Loucy (cell line): ENCODE measurements around the gene PACRG.

ENCODE experiments used
- H2AFZ ChIP-seq: fragments of 200-600 bp; sonication (generic); 2 replicates; pipeline ENCODE4 v1.6.0; 2016; ENCODE audit warnings: antibody characterized with exemption, mild to moderate bottlenecking, low read length, moderate library complexity
- H3F3A ChIP-seq: fragments of 200-600 bp; 2 replicates; pipeline ENCODE4 v1.6.0; 2016; ENCODE audit warnings: antibody characterized with exemption, low read depth, mild to moderate bottlenecking
- H3K27me3 ChIP-seq: fragments of 200-600 bp; sonication (generic); 2 replicates; pipeline ENCODE4 v1.6.1; 2014; ENCODE audit warnings: low read length, mild to moderate bottlenecking; ENCODE audit not compliant: insufficient read depth, poor library complexity, severe bottlenecking
- H3K36me3 ChIP-seq: fragments of 200-600 bp; sonication (generic); 2 replicates; pipeline ENCODE4 v1.6.1; 2016; ENCODE audit warnings: low read length; ENCODE audit not compliant: insufficient read depth
- H3K4me1 ChIP-seq: fragments of 200-600 bp; sonication (generic); 2 replicates; pipeline ENCODE4 v1.5.1; 2014; ENCODE audit warnings: low read length, mild to moderate bottlenecking; ENCODE audit not compliant: insufficient read depth, poor library complexity, severe bottlenecking
- H3K4me2 ChIP-seq: fragments of 200-600 bp; sonication (generic); 2 replicates; pipeline ENCODE4 v1.6.0; 2014; ENCODE audit warnings: antibody characterized with exemption, low read length, low read depth, mild to moderate bottlenecking; ENCODE audit not compliant: poor library complexity, severe bottlenecking
- H3K4me3 ChIP-seq: fragments of 200-600 bp; sonication (generic); 2 replicates; pipeline ENCODE4 v1.5.1; 2014; ENCODE audit warnings: low read length, mild to moderate bottlenecking, mixed read lengths; ENCODE audit not compliant: poor library complexity, severe bottlenecking
- H3K79me2 ChIP-seq: fragments of 200-600 bp; sonication (generic); 2 replicates; pipeline ENCODE4 v1.6.1; 2014; ENCODE audit warnings: low read length; ENCODE audit not compliant: insufficient read depth
- H3K9ac ChIP-seq: fragments of 200-600 bp; sonication (generic); 2 replicates; pipeline ENCODE4 v1.6.0; 2014; ENCODE audit warnings: mild to moderate bottlenecking, low read depth, low read length, moderate library complexity; ENCODE audit not compliant: poor library complexity, severe bottlenecking
- H3K9me2 ChIP-seq: fragments of 200-600 bp; sonication (generic); replicated peaks from 2 replicates; pipeline ENCODE4 v1.6.1; 2016; ENCODE audit warnings: low read depth, low read length, mixed read lengths
- H3K9me3 ChIP-seq: fragments of 200-600 bp; sonication (generic); 2 replicates; pipeline ENCODE4 v1.6.1; 2014; ENCODE audit warnings: mild to moderate bottlenecking, antibody characterized with exemption, low read length, low read depth; ENCODE audit not compliant: insufficient read depth
- H4K20me1 ChIP-seq: fragments of 200-600 bp; sonication (generic); 2 replicates; pipeline ENCODE4 v1.6.0; 2014; ENCODE audit warnings: antibody characterized with exemption, low read length, mild to moderate bottlenecking; ENCODE audit not compliant: insufficient read depth, poor library complexity, severe bottlenecking
- EZH2phosphoT487 ChIP-seq: fragments of 200-600 bp; IDR thresholded peaks from 2 replicates; pipeline ENCODE4 v1.6.1; 2018; ENCODE audit warnings: antibody characterized with exemption, mild to moderate bottlenecking, moderate library complexity, borderline replicate concordance
- TF ChIP-seq, protein P1 (sequence below): fragments of 200-600 bp; sonication (generic); conservative IDR thresholded peaks from 2 replicates; pipeline ENCODE4 v1.5.1; 2014; ENCODE audit warnings: mild to moderate bottlenecking, antibody characterized with exemption, low read length

PACRG gene

DNA sequence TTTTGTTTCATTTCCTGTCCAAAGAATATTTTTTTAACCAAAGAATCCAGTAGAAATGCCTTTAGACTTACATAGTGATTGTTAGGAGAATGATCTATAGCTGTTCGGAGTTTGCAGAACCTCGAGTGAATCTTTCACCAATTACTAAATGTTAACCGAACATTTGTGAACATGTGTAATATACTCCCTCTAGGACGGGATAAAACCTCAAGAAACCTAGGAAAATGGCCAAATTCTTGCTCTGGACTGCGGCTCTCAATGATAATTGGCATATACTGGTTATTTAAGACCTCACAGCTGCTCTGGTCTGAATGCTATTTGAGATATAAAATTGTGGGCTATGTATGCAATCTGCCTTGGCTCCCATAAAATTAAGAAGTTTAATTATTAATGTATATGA is 137.1 kb downstream of the PACRG start:
- H3K4me3 ChIP-seq: no peak overlapping the region
- H3K9me3 ChIP-seq: no peaks in the 10 kb centered on the region; the same call in 1 of the 2 replicates
- no peaks in the 10 kb centered on the region for H3K36me3 ChIP-seq
- no peak overlapping the region for H2AFZ ChIP-seq
- no peaks in the 10 kb centered on the region for H3K9me2 ChIP-seq
- no peak overlapping the region for H3K9ac ChIP-seq
- no peaks in the 10 kb centered on the region for H3K79me2 ChIP-seq
- H3K27me3 ChIP-seq: no peaks in the 10 kb centered on the region
- TF ChIP-seq, protein P1, sequence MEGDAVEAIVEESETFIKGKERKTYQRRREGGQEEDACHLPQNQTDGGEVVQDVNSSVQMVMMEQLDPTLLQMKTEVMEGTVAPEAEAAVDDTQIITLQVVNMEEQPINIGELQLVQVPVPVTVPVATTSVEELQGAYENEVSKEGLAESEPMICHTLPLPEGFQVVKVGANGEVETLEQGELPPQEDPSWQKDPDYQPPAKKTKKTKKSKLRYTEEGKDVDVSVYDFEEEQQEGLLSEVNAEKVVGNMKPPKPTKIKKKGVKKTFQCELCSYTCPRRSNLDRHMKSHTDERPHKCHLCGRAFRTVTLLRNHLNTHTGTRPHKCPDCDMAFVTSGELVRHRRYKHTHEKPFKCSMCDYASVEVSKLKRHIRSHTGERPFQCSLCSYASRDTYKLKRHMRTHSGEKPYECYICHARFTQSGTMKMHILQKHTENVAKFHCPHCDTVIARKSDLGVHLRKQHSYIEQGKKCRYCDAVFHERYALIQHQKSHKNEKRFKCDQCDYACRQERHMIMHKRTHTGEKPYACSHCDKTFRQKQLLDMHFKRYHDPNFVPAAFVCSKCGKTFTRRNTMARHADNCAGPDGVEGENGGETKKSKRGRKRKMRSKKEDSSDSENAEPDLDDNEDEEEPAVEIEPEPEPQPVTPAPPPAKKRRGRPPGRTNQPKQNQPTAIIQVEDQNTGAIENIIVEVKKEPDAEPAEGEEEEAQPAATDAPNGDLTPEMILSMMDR: no peak
- TF ChIP-seq EZH2phosphoT487: no peak
- no peaks in the 10 kb centered on the region for H3F3A ChIP-seq
- H3K4me2 ChIP-seq: no peak overlapping the region
- no peaks in the 10 kb centered on the region for H3K4me1 ChIP-seq
- no peaks in the 10 kb centered on the region for H4K20me1 ChIP-seq

DNA sequence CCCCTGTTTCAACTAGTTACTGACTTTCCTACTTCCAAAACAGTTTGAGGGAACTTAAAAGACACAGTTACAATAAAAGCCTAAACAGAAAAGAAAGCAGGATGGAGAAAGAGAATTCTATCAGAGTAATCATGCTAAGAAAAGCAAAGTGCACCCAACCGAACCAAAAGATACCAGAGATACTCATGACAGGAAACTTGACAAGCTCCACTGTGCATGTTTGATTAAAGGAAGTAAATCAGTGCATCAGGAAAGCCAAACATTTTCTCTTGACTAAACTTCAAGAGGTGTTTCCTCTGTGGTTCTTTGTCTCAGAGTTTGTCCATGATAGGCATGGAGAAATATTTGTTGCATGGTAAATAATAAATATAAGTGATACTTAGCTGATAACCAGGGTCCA is 138.9 kb downstream of the PACRG start:
- TF ChIP-seq, protein P1: no peak
- TF ChIP-seq EZH2phosphoT487: no peak
- Histone ChIP-seq H3K9me3 (no peaks in the 10 kb centered on the region; the same call in 1 of the 2 replicates), H3F3A (no peaks in the 10 kb centered on the region), H3K27me3 (no peaks in the 10 kb centered on the region), H3K79me2 (no peaks in the 10 kb centered on the region), H3K4me1 (no peaks in the 10 kb centered on the region), H3K9me2 (no peaks in the 10 kb centered on the region), H3K36me3 (no peaks in the 10 kb centered on the region), H3K4me2 (no peak overlapping the region), H4K20me1 (no peaks in the 10 kb centered on the region), H3K4me3 (no peak overlapping the region), H2AFZ (no peak overlapping the region), H3K9ac (no peak overlapping the region)

DNA sequence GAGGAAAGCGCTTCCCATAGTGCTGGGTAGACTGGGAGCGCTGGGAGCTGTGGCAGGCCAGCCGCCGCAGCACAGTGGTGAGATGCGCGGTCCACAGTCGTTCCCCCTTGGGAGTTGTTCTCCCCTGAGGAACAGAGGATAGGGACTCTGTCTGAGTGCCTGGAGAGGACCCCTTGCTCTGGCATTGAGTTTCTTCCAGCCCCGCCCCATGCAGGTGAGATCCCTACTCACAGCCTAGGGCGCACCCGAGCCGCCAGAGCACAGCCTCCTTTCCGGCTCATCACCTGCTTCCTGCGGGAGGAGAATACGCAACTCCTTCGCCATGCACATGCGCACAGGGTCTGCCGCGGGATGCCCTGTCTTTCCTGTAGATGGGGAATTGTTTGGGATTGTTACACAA is 140.6 kb downstream of the PACRG start:
- no peak overlapping the region for H2AFZ ChIP-seq
- no peaks in the 10 kb centered on the region for H3F3A ChIP-seq
- TF ChIP-seq, protein P1: no peak
- TF ChIP-seq EZH2phosphoT487: no peak

More for the DNA sequence above, 140.6 kb downstream of the PACRG start:
- H4K20me1 ChIP-seq: no peaks in the 10 kb centered on the region
- no peak overlapping the region for H3K9ac ChIP-seq
- no peaks in the 10 kb centered on the region for H3K9me3 ChIP-seq
- no peaks in the 10 kb centered on the region for H3K27me3 ChIP-seq
- H3K36me3 ChIP-seq: no peaks in the 10 kb centered on the region
- no peaks in the 10 kb centered on the region for H3K79me2 ChIP-seq
- H3K9me2 ChIP-seq: no peaks in the 10 kb centered on the region
- no peak overlapping the region for H3K4me3 ChIP-seq
- H3K4me2 ChIP-seq: no peak overlapping the region
- H3K4me1 ChIP-seq: no peaks in the 10 kb centered on the region
